SK-N-MC (cell line): Measurements from ENCODE around the gene HPDL.

Experiments
- EZH2 ChIP-seq: fragments of 200-600 bp; sonication (generic); IDR thresholded peaks from one replicate; pipeline ENCODE4 v1.6.1; 2017; ENCODE audit warnings: antibody characterized with exemption
- POLR2AphosphoS5 ChIP-seq: IDR thresholded peaks from 2 replicates; pipeline ENCODE4 v1.6.1; 2012; ENCODE audit warnings: mild to moderate bottlenecking, low read depth, low read length, borderline replicate concordance

DNA sequence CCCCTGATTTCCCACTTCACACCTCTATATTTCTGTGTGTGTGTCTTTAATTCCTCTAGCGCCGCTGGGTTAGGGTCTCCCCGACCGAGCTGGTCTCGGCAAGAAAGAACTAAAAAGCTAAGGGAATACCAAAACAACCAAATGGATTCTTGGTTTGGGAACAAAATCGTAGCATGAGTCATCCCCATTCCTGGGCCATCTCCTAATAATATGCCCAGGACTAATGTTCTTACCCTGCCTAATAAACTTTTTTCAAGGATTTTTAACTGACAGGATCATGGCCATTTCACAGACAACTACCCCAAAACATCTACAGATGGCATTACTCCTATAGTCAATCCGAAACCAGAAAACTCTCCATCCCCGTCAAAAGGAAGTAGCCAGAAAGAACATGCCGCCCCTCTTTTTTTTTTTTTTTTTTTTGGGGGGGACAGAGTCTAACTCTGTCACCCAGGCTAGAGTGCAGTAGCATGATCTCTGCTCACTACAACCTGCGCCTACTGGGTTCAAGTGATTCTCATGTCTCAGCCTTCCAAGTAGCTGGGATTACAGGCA lies 4.1 kb upstream of the HPDL start:
- TF ChIP-seq EZH2, result no peak
- no peak for TF ChIP-seq POLR2AphosphoS5
